UCSD-AML1 (cell line): ENCODE results near the gene NR3C1.

Experiments used
- DNase-seq: peaks from one replicate; lab custom pipeline; 2025; ENCODE audit not compliant: unreplicated experiment; lab: John Stamatoyannopoulos, UW

Gene NR3C1

GRCh38 chr5:143399616-143400540 is 3.6 kb downstream of the NR3C1 start:
- peak; percentile 9 for DNase-seq

GRCh38 chr5:143398451-143399237 is 4.8 kb downstream of the NR3C1 start:
- no peak for DNase-seq

GRCh38 chr5:143398053-143398355 is 5.5 kb downstream of the NR3C1 start:
- DNase-seq: no peak

- no peak for DNase-seq
Observed at GRCh38 chr5:143397302-143398052, 6.0 kb downstream of the NR3C1 start.

- DNase-seq: no peak
Observed at GRCh38 chr5:143396353-143396940, 7.0 kb downstream of the NR3C1 start.

- no peak for DNase-seq
Observed at GRCh38 chr5:143395638-143396352, 7.7 kb downstream of the NR3C1 start.

GRCh38 chr5:143393524-143393923 is 10.0 kb downstream of the NR3C1 start:
- no peak for DNase-seq

- no peak for DNase-seq
Observed at GRCh38 chr5:143390941-143391340, 12.5 kb downstream of the NR3C1 start.

- no peak for DNase-seq
Observed at GRCh38 chr5:143390258-143390657, 13.2 kb downstream of the NR3C1 start.

GRCh38 chr5:143386725-143387124 is 16.8 kb downstream of the NR3C1 start:
- DNase-seq: no peak

- DNase-seq: no peak
Observed at GRCh38 chr5:143384865-143385657, 18.4 kb downstream of the NR3C1 start.

- no peak for DNase-seq
Observed at GRCh38 chr5:143383988-143384387, 19.5 kb downstream of the NR3C1 start.

GRCh38 chr5:143379606-143380005 is 23.9 kb downstream of the NR3C1 start:
- no peak for DNase-seq

GRCh38 chr5:143376911-143377813 is 26.3 kb downstream of the NR3C1 start:
- DNase-seq: no peak

- no peak for DNase-seq
Observed at GRCh38 chr5:143376195-143376779, 27.2 kb downstream of the NR3C1 start.

- no peak for DNase-seq
Observed at GRCh38 chr5:143374496-143375217, 28.8 kb downstream of the NR3C1 start.

GRCh38 chr5:143373076-143373475 is 30.4 kb downstream of the NR3C1 start:
- DNase-seq: no peak
